Nucleus accumbens (tissue), 56 donors: ENCODE data around the gene CLTB.

Experiments
- DNase-seq, 56 donors: peaks; one replicate each; lab custom pipeline; 2025; lab: John Stamatoyannopoulos, UW

CLTB gene

GRCh38 chr5:176384991-176385390 lies 31.3 kb downstream of the CLTB start:
- DNase-seq = no peak

GRCh38 chr5:176384366-176384930 lies 31.9 kb downstream of the CLTB start:
- DNase-seq = no peak

GRCh38 chr5:176383961-176384360 lies 32.4 kb downstream of the CLTB start:
- DNase-seq = no peak

DNA sequence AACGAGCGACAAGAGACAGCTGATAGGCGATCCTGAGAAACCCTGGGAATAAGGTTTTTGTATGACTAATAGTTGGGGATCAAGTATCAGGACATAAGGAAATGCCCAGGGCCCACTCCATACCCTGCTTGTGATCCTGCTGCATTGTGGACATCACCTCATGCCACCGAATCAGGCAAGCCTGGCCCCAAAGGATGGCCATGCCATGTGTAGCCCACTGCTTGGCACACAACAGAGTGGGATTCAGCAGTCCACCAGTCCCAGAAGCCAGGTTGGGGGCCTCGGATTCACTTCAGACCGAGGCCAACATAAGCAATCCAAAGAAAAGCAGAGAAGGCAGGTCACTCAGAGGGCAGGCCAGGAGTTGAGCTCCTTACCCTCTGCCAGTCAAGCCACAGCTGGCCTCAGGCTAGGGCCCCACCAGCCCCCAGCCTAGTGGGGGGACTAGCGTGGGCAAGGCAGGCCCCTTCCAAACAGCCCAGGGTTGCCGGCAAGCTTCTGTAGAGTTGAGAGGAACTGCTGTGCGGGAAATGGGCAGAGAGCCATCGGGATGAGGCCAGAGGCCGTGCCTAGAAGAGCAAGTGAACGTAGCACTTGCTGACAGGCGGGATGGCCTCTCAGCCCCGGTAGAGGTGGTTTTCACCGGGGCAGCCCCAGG lies 33.0 kb downstream of the CLTB start:
- no peak for DNase-seq

DNA sequence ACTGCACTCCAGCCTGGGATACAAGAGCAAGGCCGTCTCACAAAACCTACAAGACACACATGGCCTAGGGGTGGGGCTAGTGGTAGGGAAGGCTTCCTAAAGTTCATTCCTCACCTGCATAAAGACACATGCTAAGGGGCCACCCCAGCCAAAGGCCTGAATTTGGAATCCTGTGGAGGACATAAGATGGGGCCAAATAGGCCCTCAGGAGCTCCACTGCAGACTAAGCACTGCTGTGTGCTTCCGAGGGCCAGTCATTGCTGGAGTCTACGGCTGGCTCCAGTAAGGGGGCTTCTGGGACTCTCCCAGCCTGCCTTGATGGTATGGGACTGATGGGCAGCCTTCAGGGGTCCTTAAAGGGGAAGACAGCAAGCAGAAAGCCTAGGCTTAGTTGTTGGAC lies 33.6 kb downstream of the CLTB start:
- DNase-seq = no peak

DNA sequence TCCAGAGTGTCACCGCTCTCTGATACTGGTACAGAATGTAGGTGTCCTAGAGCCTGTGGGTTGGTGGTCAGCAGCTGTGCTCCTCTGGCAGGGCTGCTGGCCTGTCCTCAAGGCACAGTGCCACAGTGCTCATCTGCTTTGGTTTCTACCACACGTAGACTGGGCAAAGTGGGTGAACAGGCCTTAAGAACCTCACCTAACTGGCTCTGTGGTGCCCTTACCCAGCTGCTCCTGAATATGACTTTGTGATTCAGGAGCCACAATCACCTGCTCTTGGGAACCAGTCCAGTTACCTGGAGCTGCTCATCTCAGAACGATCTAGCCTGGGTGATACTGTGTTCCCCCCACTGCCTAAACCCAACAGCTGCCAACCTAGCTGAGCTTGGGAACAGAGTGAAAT lies 34.4 kb downstream of the CLTB start:
- no peak for DNase-seq

DNA sequence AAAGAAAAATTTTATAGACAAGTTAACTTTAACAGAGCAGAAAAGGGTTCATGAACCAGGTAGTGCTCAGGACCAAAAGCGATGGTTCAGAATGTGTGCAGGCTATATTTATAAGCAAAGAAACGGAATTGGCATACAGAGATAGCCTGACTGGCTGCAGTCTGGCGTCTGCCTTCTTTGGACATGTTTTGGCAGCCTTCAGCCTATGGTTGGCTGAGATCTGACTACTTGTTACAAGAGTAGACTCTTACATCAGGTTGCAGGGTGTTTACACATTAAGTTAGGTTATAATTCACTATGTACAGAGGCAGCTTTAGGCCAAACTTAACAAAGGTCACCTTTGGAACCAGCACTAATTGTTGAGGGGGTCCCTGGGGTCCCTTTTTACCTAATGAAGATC lies 34.9 kb downstream of the CLTB start:
- no peak for DNase-seq

- no peak for DNase-seq
These were observed 36.5 kb downstream of the CLTB start for GRCh38 chr5:176379881-176380280.

- peak in 1 of 56 donors; percentile 10 for DNase-seq
These were observed 43.1 kb downstream of the CLTB start for GRCh38 chr5:176373100-176373818.

DNA sequence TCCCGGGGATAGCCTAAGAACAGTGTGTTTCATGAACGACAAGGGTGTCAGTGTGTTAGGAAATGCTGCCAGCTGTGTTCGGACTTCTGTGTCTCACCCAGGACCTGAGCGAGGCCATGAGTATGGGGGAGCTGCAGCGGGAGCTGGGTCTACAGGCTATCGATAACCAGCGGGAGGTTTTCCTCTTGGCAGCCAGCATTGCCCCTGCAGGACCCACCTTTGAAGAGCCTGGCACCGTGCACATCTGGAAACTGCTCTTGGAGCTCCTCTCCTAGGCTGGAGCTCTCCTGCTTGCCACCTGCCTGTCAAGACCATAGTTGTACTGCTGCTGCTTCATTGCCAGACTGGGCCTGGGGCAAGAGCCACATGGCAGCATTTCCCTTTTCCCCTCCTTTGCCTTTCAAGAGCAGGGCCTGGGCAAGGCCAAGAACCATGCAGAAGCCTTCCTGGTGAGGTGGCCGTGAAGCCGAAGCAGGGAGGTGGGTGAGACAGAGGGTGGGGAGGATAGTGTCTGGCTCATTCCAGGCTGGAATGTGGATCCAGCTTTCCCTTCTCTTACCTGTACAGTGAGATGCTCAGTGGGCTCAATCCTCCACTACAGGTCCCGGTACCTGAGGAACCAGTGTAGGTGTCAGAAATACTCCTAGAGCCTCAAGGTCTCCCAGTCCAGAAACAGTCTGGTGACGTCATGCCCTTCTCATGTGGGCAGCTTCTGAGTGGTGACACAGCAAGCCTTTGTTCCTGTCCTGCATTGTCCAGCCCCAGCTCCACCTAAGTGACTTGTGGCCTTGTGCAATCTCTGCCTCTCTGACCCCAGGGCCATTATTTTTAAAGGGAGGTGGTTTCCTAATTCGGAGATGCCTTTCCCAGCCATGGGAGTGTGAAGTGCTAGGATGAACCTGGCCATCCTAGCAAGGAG lies 44.5 kb downstream of the CLTB start:
- DNase-seq = peak in 3 of 56 donors; percentile 8 to 20 (median 10)

DNA sequence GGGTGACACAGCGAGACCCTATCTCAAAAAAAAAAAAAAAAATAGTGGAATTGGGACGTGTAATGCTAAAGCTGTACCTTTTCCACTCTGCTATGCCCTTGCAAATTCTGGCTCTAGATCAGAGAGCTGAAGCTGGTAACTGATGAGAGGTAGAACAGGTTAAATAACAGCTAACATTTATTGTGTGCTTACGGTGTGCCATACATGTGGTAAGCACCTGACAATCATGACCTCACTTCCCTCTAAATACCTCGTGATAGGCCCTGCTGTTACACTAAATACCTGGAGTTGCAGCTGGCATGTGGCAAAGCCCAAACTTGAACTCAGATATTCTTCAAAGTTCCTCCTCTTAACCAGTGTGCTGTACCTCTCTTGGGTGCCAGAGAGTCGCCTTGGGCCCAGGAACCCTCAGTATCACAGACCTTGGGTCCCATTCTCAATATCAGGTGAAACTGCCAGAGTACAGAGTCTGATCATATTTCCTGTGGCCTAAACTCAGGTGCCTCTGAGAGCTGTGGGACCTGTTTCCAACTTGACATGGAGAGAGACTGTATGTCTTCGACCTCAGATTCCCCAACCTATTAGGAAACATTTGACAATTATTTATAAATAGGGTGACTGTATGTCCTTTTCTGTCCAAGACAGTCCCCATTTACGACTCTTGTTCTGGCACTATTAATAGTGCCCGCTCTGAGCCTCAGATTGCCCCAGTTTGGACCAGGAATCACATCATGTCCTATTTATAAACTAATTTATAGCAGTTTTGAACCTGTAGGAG lies 46.2 kb downstream of the CLTB start:
- no peak for DNase-seq

DNA sequence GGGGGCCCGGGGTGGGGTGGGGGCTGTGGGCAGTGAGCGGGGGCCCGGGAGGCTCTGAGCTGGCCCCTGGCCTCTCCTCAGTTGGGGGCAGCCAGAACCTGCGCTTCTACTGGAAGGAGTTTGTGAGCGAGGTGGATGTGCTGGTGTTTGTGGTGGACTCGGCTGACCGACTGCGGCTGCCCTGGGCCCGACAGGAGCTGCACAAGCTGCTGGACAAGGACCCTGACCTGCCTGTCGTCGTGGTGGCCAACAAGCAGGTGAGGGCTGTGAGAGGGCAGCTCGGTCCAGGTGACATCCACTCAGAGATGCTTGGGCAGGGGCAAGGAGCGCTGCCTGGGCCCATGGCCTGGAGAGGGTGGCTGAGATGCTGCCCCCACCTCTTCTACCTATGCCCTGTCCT lies 47.6 kb downstream of the CLTB start:
- no peak for DNase-seq

- DNase-seq = peak in 3 of 56 donors; percentile 41 to 55 (median 46)
These were observed 50.0 kb downstream of the CLTB start for GRCh38 chr5:176366232-176366894.

DNA sequence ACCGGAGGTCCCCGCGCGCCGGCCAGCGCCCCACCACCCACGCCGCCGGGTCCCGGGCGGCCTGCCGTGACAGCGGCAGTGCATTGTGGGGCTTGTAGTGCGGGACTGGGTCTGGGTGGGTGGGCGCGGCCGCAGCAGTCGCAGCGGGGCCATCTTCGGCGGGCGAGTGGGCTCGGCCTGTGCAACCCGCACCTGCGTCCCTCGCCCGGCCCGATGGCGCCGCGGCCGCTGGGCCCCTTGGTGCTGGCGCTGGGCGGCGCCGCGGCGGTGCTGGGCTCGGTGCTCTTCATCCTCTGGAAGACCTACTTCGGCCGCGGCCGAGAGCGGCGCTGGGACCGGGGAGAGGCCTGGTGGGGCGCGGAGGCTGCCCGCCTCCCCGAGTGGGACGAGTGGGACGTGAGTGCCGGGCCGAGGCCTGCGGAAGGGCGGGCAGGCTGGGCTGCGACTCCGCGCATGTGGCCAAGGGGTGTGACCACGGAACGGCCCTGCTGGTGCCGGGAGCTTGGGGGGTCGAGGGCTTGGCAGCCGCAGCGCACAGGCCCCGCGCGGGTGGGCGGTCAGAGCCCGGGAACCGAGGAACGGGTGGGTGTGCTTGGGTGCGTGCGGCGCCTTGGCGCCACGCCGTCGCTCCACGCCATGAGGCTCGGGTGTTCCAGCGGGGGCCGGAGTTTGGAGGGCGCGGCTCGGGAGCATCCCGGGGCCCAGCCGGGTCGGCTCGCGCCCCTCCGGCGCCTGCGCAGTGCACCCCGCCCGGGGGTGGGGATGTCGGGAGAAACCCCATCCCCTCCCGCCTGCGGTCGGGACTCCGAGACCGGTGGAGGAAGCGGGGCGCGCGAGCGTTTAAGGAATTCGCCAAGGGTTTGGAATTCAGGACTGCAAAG lies 50.7 kb downstream of the CLTB start, which contains the start of gene ARL10:
Gene ARL10 (plus strand): TSS at position 137 of the 881 bp plus-strand sequence. CDS start 77 bp downstream, at position 214.
- peak in 49 of 56 donors; percentile 15 to 78 (median 50) for DNase-seq

DNA sequence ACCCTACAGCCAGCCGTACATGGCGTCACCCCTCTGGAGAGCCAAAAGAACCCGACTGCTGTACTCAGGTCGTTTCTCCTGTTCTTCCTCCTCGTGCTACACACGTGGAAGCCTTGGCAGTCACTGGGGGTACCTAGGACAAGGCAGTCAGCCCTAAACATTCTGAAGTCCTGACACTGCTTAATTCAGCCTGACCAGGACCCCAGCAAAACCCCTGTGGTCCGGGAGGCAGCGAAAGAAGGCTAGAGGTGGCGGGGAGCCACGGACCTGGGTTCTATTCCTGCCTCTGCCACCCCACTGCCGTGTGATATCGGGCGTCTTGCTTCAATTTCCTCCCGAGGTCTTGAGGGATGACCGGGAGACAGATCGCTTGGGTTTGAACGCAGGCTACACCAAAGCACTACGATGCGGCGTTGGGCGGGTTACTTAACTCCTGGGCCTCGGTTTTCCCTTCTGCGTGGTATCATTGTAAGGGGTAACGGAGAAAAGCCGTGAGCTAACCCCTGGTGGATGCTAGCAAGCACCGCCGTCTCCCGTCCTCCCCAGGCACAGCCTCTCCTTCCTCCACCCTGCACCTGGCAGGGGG lies 51.5 kb downstream of the CLTB start:
- peak in 3 of 56 donors; percentile 31 to 39 (median 37) for DNase-seq

DNA sequence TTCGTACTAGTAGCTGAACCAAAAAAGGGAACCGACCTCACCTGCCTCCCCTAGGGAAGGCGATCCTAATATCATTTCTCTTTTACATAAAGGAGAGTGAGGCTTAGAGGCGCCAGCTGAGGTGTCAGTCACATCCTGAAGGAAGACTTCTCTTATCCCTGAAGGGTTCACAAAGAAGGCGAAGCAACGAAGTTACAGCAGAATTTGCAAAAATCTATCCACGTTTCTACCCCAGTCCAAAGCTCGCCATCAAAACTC lies 54.2 kb downstream of the CLTB start:
- DNase-seq = no peak

GRCh38 chr5:176361437-176362232 lies 54.7 kb downstream of the CLTB start, which contains the start of gene KIAA1191:
Gene KIAA1191 (minus strand): TSS chr5:176361764. CDS start chr5:176359508, 2,256 bp downstream.
- peak; percentile 21 to 96 (median 88) for DNase-seq
